ENCODE data around the gene GADL1. TPM values are rescaled to one million over a fixed set of nuclear protein-coding genes. Genes with fewer than 3 reads are reported as not detected.

Gene GADL1
- total RNA-seq, 1 donor from 2014 or later, result 3.1 TPM

GRCh38 chr3:30696896-30697295 lies 197.6 kb downstream of the GADL1 start:
- no peaks in the 10 kb centered on the region for H3K27me3 Mint-ChIP-seq
- H3K4me1 Mint-ChIP-seq (ENCODE audit: unreplicated experiment), result peaks cover 10% of the 10 kb centered on the region
- no peak overlapping the region for H3K27ac Mint-ChIP-seq
- DNase-seq (ENCODE audit: extremely low spot score, unreplicated experiment), result no peak
- H3K36me3 Mint-ChIP-seq, result peaks cover 22% of the 10 kb centered on the region
- TF ChIP-seq CTCF (conservative IDR thresholded peaks at IDR 0.05), result no peak
- H3K9me3 Mint-ChIP-seq, result peaks cover under 1% of the 10 kb centered on the region
- no peak overlapping the region for H3K4me3 Mint-ChIP-seq

GRCh38 chr3:30696403-30696819 lies 198.1 kb downstream of the GADL1 start:
- Mint-ChIP-seq H3K27ac (no peak overlapping the region), H3K9me3 (no peaks in the 10 kb centered on the region), H3K4me1 (ENCODE audit: unreplicated experiment) (peaks cover 10% of the 10 kb centered on the region), H3K4me3 (no peak overlapping the region), H3K36me3 (peaks cover 22% of the 10 kb centered on the region), H3K27me3 (no peaks in the 10 kb centered on the region)
- DNase-seq (ENCODE audit: extremely low spot score, unreplicated experiment), result no peak
- no peak for TF ChIP-seq CTCF (conservative IDR thresholded peaks at IDR 0.05)

GRCh38 chr3:30695302-30696061 lies 199.0 kb downstream of the GADL1 start:
- peaks cover 10% of the 10 kb centered on the region for H3K4me1 Mint-ChIP-seq (ENCODE audit: unreplicated experiment)
- H3K36me3 Mint-ChIP-seq, result peaks cover 27% of the 10 kb centered on the region
- H3K4me3 Mint-ChIP-seq, result no peak overlapping the region
- no peaks in the 10 kb centered on the region for H3K27me3 Mint-ChIP-seq
- no peak for DNase-seq (ENCODE audit: extremely low spot score, unreplicated experiment)
- no peak for TF ChIP-seq CTCF (conservative IDR thresholded peaks at IDR 0.05)
- no peaks in the 10 kb centered on the region for H3K9me3 Mint-ChIP-seq
- H3K27ac Mint-ChIP-seq, result no peak overlapping the region

- Mint-ChIP-seq H3K36me3 (peaks cover 31% of the 10 kb centered on the region), H3K4me1 (ENCODE audit: unreplicated experiment) (peaks cover 10% of the 10 kb centered on the region), H3K9me3 (no peaks in the 10 kb centered on the region), H3K27ac (no peak overlapping the region), H3K4me3 (no peak overlapping the region), H3K27me3 (no peaks in the 10 kb centered on the region)
- TF ChIP-seq CTCF (conservative IDR thresholded peaks at IDR 0.05), result no peak
- no peak for DNase-seq (ENCODE audit: extremely low spot score, unreplicated experiment)
Observed at GRCh38 chr3:30694668-30695067, 199.8 kb downstream of the GADL1 start.

GRCh38 chr3:30694148-30694547 lies 200.3 kb downstream of the GADL1 start:
- H3K27ac Mint-ChIP-seq, result no peak overlapping the region
- no peak for DNase-seq (ENCODE audit: extremely low spot score, unreplicated experiment)
- H3K4me1 Mint-ChIP-seq (ENCODE audit: unreplicated experiment), result peaks cover 13% of the 10 kb centered on the region
- no peak overlapping the region for H3K4me3 Mint-ChIP-seq
- TF ChIP-seq CTCF (conservative IDR thresholded peaks at IDR 0.05), result no peak
- H3K36me3 Mint-ChIP-seq, result peaks cover 31% of the 10 kb centered on the region
- H3K27me3 Mint-ChIP-seq, result no peaks in the 10 kb centered on the region
- no peaks in the 10 kb centered on the region for H3K9me3 Mint-ChIP-seq
